Right cardiac atrium (tissue), 5 donors: ENCODE data around the gene PFKL. TPM values are rescaled to one million over a fixed set of nuclear protein-coding genes. Genes with fewer than 3 reads are reported as not detected.

ENCODE experiments used
- ATAC-seq, 2 donors: fragments of 200-7000 bp; cut with Tn5 transposase; one replicate each; pipeline versions ENCODE4 v1.8.0 to v1.9.1; 2020; ENCODE audit warnings: moderate library complexity in 2 of 2, mild to moderate bottlenecking in 1 of 2
- DNase-seq, 3 donors: peaks; one replicate each; pipeline ENCODE4 v3.0.0-alpha.2; 2020
- H3K27ac ChIP-seq: one replicate; pipeline ENCODE4 v1.5.1; 2013; ENCODE audit warnings: mild to moderate bottlenecking, low read length, control low read depth, moderate library complexity
- H3K27me3 ChIP-seq: one replicate; pipeline ENCODE4 v1.6.1; 2013; ENCODE audit not compliant: control insufficient read depth, insufficient read depth
- H3K4me1 ChIP-seq: one replicate; pipeline ENCODE4 v1.6.1; 2013; ENCODE audit warnings: low read length; ENCODE audit not compliant: control insufficient read depth, insufficient read depth
- H3K4me3 ChIP-seq: one replicate; pipeline ENCODE4 v1.5.1; 2013; ENCODE audit warnings: low read length, control low read depth
- H3K9me3 ChIP-seq: one replicate; pipeline ENCODE4 v1.6.1; 2013; ENCODE audit warnings: low read length; ENCODE audit not compliant: control insufficient read depth
- WGBS: extraction: QIAGEN DNeasy Blood & Tissue Kit; methylation state at CpG from one replicate; pipeline ENCODE4 v1.1.7; 2013; 5-methylcytosine and 5-hydroxymethylcytosine counted together
- intact Hi-C, 4 donors: fragments of 100-400 bp; cut with DNase I; formaldehyde crosslinking; loops; one replicate each; pipeline versions ENCODE4 v1.11.0 to v1.14.0; 2022 to 2023
- polyA plus RNA-seq: library from polyadenylated mRNA; stranded (reverse); fragments of 200-250 nt; gene quantifications from one replicate; pipeline ENCODE4 v1.2.3, GENCODE V29; 2013
- total RNA-seq, 4 donors: library from RNA; stranded (reverse); fragmentation: NEBNext Ultra II Directional; extraction: Animal tissue kit (Norgen Biotek cat#: 25700); gene quantifications; one replicate each; pipeline ENCODE4 v1.2.1, GENCODE V29; 2021
- donor health status: healthy with polysubstance abuse.
- donor health status: DM: no; HTN: yes; CAD: no.
- donor health status: DM: no; HTN: no; CAD: no.
- donor health status: DM: no; HTN: yes; CAD: no; lungs with severe emphysema.
- donor health status: DM: yes; HTN: yes; CAD: no.

The PFKL gene
- total and polyA plus RNA-seq, 5 donors: 42.8 to 54.9 (median 48.2) TPM

DNA sequence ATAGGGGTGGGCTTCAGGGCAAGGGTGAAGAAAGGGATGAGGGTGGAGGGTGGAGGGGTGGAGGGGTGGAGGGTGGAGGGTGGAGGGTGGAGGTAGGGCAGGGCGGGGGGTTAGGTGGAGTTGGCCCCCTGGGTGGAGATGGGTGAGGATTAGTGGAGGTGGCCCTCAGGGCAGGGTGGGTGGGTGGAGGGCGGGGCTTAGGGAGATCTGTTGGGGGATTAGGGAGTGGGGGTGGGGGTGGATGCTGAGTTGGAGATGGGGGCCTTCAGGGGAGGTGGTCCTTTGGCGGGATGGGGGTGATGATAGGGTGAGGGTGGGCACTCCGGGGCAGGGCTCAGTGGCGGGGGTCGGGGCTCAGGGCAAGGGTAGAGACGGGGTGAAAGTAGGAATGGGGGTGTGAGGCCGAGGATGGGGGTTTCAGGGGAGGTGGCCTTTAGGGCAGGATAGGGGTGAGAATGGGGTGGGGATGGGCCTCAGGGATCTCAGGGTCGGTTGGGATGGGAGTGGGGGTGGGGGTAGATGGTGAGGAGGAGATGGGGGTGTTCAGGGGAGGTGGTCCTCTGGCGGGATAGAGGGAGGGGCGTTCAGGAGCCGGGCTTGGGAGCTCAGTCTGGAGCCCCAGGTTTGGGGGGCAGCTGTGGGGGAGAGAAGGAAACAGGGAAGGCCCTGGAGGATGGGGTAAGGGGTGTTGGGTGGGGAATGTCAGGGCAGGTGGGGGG lies 37.4 kb upstream of the PFKL start:
- DNase-seq: peak in 1 of 3 donors; percentile 47
- H3K27ac ChIP-seq: no peak overlapping the region
- no peak for ATAC-seq
- H3K4me1 ChIP-seq: no peaks in the 10 kb centered on the region
- intact Hi-C loops: no loop called here
- no peaks in the 10 kb centered on the region for H3K9me3 ChIP-seq
- no peak overlapping the region for H3K4me3 ChIP-seq
- 82% methylated on average over 12 of the region's 12 CpGs for WGBS
- H3K27me3 ChIP-seq: no peaks in the 10 kb centered on the region

DNA sequence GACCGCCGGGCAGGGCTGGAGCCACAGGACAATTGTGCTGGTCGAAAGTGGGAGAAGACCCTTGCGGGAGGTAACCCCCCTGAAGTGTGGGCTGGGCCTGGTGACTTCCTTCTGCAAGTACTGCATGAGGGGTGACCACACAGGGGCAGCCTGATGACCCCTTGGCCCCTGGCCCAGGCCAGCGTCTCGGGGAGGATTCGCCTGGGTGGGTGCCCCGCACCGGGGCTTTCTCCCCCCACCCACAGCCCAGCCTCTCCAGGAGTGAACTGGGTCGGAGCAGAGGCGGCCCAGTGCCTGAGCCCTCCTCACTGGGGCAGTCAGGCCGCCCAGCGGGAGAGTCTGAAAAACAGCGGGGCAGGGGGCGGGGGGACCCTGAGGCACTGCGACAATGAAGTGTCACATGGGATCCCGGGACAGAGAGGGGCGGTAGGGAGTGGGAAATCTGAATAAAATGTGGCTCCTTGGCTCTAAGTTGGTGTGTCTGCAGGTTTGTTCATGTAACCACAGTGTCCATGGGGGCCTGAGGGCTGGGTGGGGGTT lies 36.6 kb upstream of the PFKL start:
- no peak overlapping the region for H3K27ac ChIP-seq
- no peaks in the 10 kb centered on the region for H3K4me1 ChIP-seq
- intact Hi-C loops: no loop called here
- 52% methylated on average over 18 of the region's 18 CpGs for WGBS
- DNase-seq: peak in 2 of 3 donors; percentile 20 to 53
- H3K9me3 ChIP-seq: no peaks in the 10 kb centered on the region
- no peaks in the 10 kb centered on the region for H3K27me3 ChIP-seq
- peak in 1 of 2 donors; percentile 12 for ATAC-seq
- no peak overlapping the region for H3K4me3 ChIP-seq

DNA sequence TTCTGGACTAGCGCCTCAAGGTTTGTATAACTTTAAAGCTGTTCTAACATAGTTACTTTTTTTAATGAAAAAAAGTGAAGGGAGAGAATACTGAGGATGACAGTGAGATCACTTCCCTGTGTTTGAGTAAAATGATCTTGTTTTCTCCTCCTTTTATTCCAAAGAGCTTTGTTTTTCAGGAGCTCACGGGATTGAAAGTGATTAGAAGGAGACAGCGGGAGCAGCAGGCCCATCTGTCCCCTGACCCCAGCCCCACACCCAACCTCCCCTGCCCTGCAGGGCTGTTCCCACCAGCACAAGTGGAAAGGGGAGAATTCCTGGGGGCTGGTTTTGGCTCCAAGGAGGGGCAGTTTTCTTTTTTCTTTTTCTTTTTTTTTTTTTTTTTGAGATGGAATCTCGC lies 36.1 kb upstream of the PFKL start:
- 88% methylated on average over 4 of the region's 4 CpGs for WGBS
- intact Hi-C loops: no loop called here

DNA sequence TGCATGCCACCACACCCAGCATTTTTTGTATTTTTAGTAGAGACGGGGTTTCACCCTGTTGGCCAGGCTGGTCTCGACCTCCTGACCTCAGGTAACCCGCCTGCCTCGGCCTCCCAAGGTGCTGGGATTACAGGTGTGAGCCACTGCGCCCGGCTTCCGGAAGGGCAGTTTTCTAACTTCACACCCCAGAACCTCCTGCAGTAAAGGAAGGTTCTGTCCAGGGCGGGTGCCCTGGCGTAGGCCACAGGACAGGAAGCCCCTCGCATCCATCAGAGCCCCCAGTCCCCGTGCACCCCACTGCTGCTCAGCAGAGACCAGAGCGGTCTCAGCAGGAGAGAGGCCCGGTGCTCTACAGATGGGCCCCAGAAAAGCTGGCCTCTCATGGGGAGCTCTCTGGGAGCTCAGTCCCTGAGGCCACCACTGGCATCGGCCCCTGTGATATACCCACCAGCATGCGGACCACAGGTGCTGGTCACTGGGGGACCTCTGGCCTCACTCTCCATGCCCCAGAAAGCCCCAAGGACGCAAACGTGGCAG lies 34.1 kb upstream of the PFKL start:
- intact Hi-C loops: no loop called here
- H3K27me3 ChIP-seq: no peaks in the 10 kb centered on the region
- DNase-seq: peak in 2 of 3 donors; percentile 17 to 30
- WGBS: 94% methylated on average over 17 of the region's 17 CpGs
- no peak overlapping the region for H3K27ac ChIP-seq
- H3K4me1 ChIP-seq: no peaks in the 10 kb centered on the region
- no peak for ATAC-seq
- no peaks in the 10 kb centered on the region for H3K9me3 ChIP-seq
- no peak overlapping the region for H3K4me3 ChIP-seq

More for the DNA sequence above, 36.1 kb upstream of the PFKL start:
- DNase-seq (peak in 1 of 3 donors; percentile 13), ATAC-seq (no peak)
- no peaks in the 10 kb centered on the region for H3K4me1 ChIP-seq
- no peak overlapping the region for H3K27ac ChIP-seq
- H3K27me3 ChIP-seq: no peaks in the 10 kb centered on the region
- H3K4me3 ChIP-seq: no peak overlapping the region
- H3K9me3 ChIP-seq: no peaks in the 10 kb centered on the region

DNA sequence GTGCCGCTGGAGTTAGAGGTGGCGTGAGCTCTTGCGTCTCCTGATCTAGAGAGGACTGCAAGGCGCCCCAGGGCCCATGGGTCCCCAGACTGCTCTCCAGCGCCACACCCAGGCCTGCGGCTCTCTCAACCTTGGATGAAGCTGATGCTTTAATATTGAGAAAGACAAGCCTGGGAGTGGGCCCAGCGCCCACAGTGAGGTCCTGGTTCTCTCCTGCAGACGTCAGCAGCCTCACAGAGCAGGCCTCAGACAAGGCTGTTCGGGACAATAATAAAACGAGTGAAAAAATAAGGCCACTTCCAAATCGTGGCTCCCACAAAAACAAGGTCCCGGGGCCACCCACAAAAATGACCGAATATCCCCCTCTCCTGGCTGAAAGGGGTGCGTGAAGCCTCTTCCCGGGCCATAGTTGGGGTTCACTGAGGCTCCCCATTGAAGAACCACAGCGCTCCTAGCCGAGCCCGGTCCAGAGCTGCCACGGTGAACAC lies 32.2 kb upstream of the PFKL start:
- no peaks in the 10 kb centered on the region for H3K27me3 ChIP-seq
- no peaks in the 10 kb centered on the region for H3K9me3 ChIP-seq
- H3K27ac ChIP-seq: no peak overlapping the region
- ATAC-seq (peak in 1 of 2 donors; percentile 35), DNase-seq (peak in 2 of 3 donors; percentile 35 to 67)
- intact Hi-C loops: no loop called here
- H3K4me1 ChIP-seq: no peaks in the 10 kb centered on the region
- H3K4me3 ChIP-seq: no peak overlapping the region
- 75% methylated on average over 19 of the region's 19 CpGs for WGBS

DNA sequence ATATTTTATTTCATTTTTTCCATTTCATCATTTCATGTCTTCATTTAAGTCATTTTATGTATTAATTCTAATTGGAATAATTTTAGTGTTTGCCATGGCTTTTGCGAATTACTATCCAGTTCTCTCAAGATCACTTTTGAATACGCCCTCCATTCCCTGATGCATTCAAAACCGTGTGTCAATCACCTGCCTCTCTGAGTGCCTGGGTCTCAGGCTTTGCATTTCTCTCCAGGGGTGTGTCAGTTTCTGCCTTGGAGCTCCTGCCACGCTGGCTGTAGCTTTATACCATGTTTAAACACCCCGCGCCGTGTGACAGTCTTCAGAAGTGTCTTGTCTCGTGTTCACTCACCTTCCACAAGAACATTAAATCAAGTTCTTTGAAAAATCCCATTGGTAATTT lies 30.8 kb upstream of the PFKL start:
- 80% methylated on average over 8 of the region's 8 CpGs for WGBS
- ATAC-seq: no peak
- Histone ChIP-seq H3K27me3 (no peaks in the 10 kb centered on the region), H3K27ac (no peak overlapping the region), H3K4me1 (no peaks in the 10 kb centered on the region), H3K4me3 (no peak overlapping the region), H3K9me3 (no peaks in the 10 kb centered on the region)
- DNase-seq: no peak
- intact Hi-C loops: no loop called here

DNA sequence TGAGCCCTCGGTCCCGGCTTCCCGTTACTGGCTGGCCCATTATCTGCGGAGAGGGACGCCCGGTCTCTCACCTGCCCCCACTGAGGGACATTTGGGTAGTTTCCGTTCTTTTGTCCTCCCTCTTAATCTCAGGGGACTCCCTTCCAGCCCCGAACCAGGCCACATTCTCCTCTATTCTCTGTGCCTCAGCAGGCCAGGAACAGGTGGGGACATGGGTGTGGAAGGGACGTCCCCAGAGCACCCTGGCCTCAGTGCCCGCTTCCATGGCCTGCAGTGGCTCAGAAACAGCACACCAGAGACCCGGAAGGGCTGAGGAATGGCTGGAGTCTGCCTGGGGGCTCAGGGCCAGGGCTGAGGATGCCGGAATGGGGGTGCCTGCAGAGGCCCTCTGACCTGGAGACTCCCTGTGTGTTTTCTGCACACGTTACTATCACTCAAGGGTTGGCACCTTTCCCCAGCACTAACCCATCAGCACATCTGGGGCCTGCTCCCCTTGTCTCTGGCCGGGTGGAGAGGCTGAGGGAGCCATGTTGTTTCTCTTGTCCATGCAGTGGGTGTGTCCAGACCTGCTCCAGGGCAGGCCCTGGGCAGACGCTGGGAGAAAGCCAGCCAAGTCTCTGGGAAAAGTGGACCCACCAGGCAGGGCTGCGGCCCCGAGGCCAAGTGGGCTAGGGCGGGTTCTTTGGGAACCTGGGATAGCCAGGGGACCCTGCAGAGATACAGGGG lies 28.1 kb upstream of the PFKL start:
- no peaks in the 10 kb centered on the region for H3K4me1 ChIP-seq
- peak in 2 of 3 donors; percentile 18 to 31 for DNase-seq
- 81% methylated on average over 18 of the region's 18 CpGs for WGBS
- H3K27ac ChIP-seq: no peak overlapping the region
- intact Hi-C loops: no loop called here
- no peaks in the 10 kb centered on the region for H3K27me3 ChIP-seq
- ATAC-seq: peak in 1 of 2 donors; percentile 19
- no peak overlapping the region for H3K4me3 ChIP-seq
- no peaks in the 10 kb centered on the region for H3K9me3 ChIP-seq

DNA sequence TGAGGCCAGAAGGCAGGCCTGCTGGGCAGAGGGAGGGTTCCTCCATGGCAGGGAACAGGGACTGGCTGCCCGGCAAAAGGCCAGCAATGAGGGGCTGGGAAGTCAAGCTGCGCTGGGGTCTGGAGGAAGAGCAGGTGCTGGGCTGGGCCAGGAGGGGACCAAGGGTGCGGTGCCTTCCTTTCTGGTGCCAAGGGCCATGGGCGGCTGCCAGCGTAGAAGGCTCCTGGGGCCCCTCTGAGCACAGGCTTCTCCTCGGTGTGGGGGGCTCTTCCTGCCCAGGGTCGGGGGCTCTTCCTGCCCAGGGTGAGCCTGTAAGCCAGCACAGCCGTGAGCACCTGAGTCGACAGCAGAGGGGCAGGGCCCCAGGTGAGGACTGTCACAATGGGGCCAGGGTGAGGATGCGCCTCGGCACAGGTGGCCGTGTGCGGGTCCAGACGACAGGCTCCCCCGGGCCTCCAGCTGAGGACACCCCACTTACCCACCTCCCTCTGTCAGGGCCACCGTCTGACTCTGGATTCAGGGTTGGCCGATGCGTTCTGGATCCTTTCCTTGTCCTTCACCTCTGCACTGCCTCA lies 27.5 kb upstream of the PFKL start:
- intact Hi-C loops: no loop called here
- peak; percentile 33 to 46 for ATAC-seq
- H3K4me3 ChIP-seq: no peak overlapping the region
- no peaks in the 10 kb centered on the region for H3K27me3 ChIP-seq
- WGBS: 87% methylated on average over 18 of the region's 18 CpGs
- peak in 2 of 3 donors; percentile 27 to 47 for DNase-seq
- H3K9me3 ChIP-seq: no peaks in the 10 kb centered on the region
- H3K27ac ChIP-seq: no peak overlapping the region
- H3K4me1 ChIP-seq: no peaks in the 10 kb centered on the region

DNA sequence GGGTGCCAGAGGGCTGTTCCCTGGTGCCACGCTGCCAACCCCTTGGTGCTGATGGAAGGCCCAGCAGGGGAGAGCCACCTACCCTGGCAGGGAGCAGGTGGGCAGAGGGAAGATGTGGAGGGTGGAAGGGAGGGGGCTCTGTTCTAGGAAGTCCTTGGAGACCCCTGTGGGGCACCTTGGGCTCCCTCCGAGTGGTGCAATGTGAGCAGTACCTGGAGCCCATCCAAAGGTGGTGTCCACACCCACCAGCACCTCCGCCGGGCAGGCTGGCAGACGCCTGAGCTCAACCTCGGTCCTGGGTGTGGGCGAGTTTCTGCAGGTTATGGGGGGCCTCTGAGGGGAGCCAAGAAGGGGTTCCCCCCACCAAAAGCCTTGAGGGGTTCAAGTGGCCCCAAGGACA lies 26.8 kb upstream of the PFKL start:
- Histone ChIP-seq H3K27ac (no peak overlapping the region), H3K4me1 (no peaks in the 10 kb centered on the region), H3K27me3 (no peaks in the 10 kb centered on the region), H3K9me3 (no peaks in the 10 kb centered on the region), H3K4me3 (no peak overlapping the region)
- DNase-seq (peak in 2 of 3 donors; percentile 30 to 34), ATAC-seq (peak in 1 of 2 donors; percentile 19)
- WGBS: 86% methylated on average over 7 of the region's 7 CpGs
- intact Hi-C loops: no loop called here

DNA sequence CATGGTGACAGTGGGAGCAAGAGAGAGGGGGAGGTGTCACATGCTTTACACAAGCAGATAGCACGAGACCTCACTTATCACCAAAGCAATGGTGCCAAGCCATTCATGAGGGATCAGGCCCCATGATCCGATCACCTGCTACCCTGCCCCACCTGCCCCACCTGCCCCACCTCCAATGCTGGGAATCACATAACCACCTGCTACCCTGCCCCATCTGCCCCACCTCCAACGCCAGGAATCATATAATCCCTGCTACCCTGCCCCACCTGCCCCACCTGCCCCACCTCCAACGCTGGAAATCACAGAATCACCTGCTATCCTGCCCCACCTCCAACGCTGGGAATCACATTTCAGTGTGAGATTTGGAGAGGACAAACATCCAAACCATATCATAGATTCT lies 24.8 kb upstream of the PFKL start:
- intact Hi-C loops: no loop called here
- peak in 2 of 3 donors; percentile 18 to 39 for DNase-seq
- no peak for ATAC-seq
- Histone ChIP-seq H3K4me1 (no peaks in the 10 kb centered on the region), H3K27me3 (no peaks in the 10 kb centered on the region), H3K4me3 (no peak overlapping the region), H3K27ac (no peak overlapping the region), H3K9me3 (no peaks in the 10 kb centered on the region)
- 66% methylated on average over 5 of the region's 5 CpGs for WGBS
